ENCODE data around the gene EPHB1. TPM values are rescaled to one million over a fixed set of nuclear protein-coding genes. Genes with fewer than 3 reads are reported as not detected.

Gene EPHB1
- total RNA-seq, 3 donors from 2014 or later: 0.31 to 6.9 (median 0.64) TPM

GRCh38 chr3:135069406-135069805 is 274.3 kb downstream of the EPHB1 start:
- no peak overlapping the region for H3K4me3 ChIP-seq
- no peaks in the 10 kb centered on the region for H3K9me3 ChIP-seq
- no peaks in the 10 kb centered on the region for H3K4me1 ChIP-seq (ENCODE audit: low read depth)
- intact Hi-C loops (cut with DNase I, micrococcal nuclease): no loop called here
- no peak for DNase-seq
- TF ChIP-seq CTCF (IDR thresholded peaks at IDR 0.05): no peak
- no peaks in the 10 kb centered on the region for H3K36me3 ChIP-seq (ENCODE audit: low read depth)
- no peak for ATAC-seq

GRCh38 chr3:135071483-135071882 is 276.4 kb downstream of the EPHB1 start:
- TF ChIP-seq CTCF (IDR thresholded peaks at IDR 0.05): no peak
- H3K4me3 ChIP-seq: no peak overlapping the region
- ATAC-seq (no peak), DNase-seq (no peak)
- intact Hi-C loops (cut with DNase I, micrococcal nuclease): no loop called here
- no peaks in the 10 kb centered on the region for H3K4me1 ChIP-seq (ENCODE audit: low read depth)
- no peaks in the 10 kb centered on the region for H3K36me3 ChIP-seq (ENCODE audit: low read depth)
- no peaks in the 10 kb centered on the region for H3K9me3 ChIP-seq

GRCh38 chr3:135072431-135072830 is 277.4 kb downstream of the EPHB1 start:
- intact Hi-C loops (cut with DNase I, micrococcal nuclease): no loop called here
- H3K36me3 ChIP-seq (ENCODE audit: low read depth): no peaks in the 10 kb centered on the region
- no peaks in the 10 kb centered on the region for H3K9me3 ChIP-seq
- ATAC-seq (no peak), DNase-seq (no peak)
- no peak overlapping the region for H3K4me3 ChIP-seq
- no peaks in the 10 kb centered on the region for H3K4me1 ChIP-seq (ENCODE audit: low read depth)
- TF ChIP-seq CTCF (IDR thresholded peaks at IDR 0.05): no peak

GRCh38 chr3:135075157-135075556 is 280.1 kb downstream of the EPHB1 start:
- H3K9me3 ChIP-seq: no peaks in the 10 kb centered on the region
- intact Hi-C loops (cut with DNase I, micrococcal nuclease): no loop called here
- no peaks in the 10 kb centered on the region for H3K4me1 ChIP-seq (ENCODE audit: low read depth)
- no peak for ATAC-seq
- no peak overlapping the region for H3K4me3 ChIP-seq
- TF ChIP-seq CTCF (IDR thresholded peaks at IDR 0.05): no peak
- no peaks in the 10 kb centered on the region for H3K36me3 ChIP-seq (ENCODE audit: low read depth)
- DNase-seq: no peak

GRCh38 chr3:135076341-135076740 is 281.3 kb downstream of the EPHB1 start:
- Histone ChIP-seq H3K9me3 (no peaks in the 10 kb centered on the region), H3K4me3 (no peak overlapping the region), H3K4me1 (ENCODE audit: low read depth) (no peaks in the 10 kb centered on the region), H3K36me3 (ENCODE audit: low read depth) (no peaks in the 10 kb centered on the region)
- ATAC-seq (no peak), DNase-seq (no peak)
- intact Hi-C loops (cut with DNase I, micrococcal nuclease): no loop called here
- no peak for TF ChIP-seq CTCF (IDR thresholded peaks at IDR 0.05)

GRCh38 chr3:135077186-135077585 is 282.1 kb downstream of the EPHB1 start:
- no peak for TF ChIP-seq CTCF (IDR thresholded peaks at IDR 0.05)
- Histone ChIP-seq H3K4me1 (ENCODE audit: low read depth) (no peaks in the 10 kb centered on the region), H3K9me3 (no peaks in the 10 kb centered on the region), H3K4me3 (no peak overlapping the region), H3K36me3 (ENCODE audit: low read depth) (no peaks in the 10 kb centered on the region)
- intact Hi-C loops (cut with DNase I, micrococcal nuclease): no loop called here
- ATAC-seq (no peak), DNase-seq (no peak)
